Brain microvascular endothelial cell (primary cell): Measurements from ENCODE around the gene SLC9A2.

Experiments used
- DNase-seq: peaks from one replicate; pipeline ENCODE4 v3.0.0-alpha.2; 2020
- H3K27ac ChIP-seq: fragments of 250-450 bp; sonication (Bioruptor Pico); 2 replicates; pipeline ENCODE4 v1.5.1; 2020; ENCODE audit warnings: mild to moderate bottlenecking, moderate library complexity
- H3K27me3 ChIP-seq: fragments of 250-450 bp; sonication (Bioruptor Pico); replicated peaks from 2 replicates; pipeline ENCODE4 v1.5.1; 2020; ENCODE audit warnings: mild to moderate bottlenecking
- H3K36me3 ChIP-seq: fragments of 250-450 bp; sonication (Bioruptor Pico); replicated peaks from 2 replicates; pipeline ENCODE4 v1.5.1; 2020; ENCODE audit warnings: mild to moderate bottlenecking
- H3K4me3 ChIP-seq: 2 replicates; pipeline ENCODE4 v1.5.1; 2011; ENCODE audit warnings: low read depth, mild to moderate bottlenecking, control low read depth, low read length, moderate library complexity
- CTCF ChIP-seq: IDR thresholded peaks from 2 replicates; pipeline ENCODE4 v1.5.1; 2011; ENCODE audit warnings: low read depth, mild to moderate bottlenecking, moderate library complexity, low read length, control low read depth, inconsistent platforms; ENCODE audit errors: missing control alignments
- in situ Hi-C: cut with HindIII; loops from 2 replicates; pipeline ENCODE4 v1.10.0; 2017; ENCODE audit warnings: low sequenced_read_pairs, low pct_ligation_motif_present

The SLC9A2 gene

DNA sequence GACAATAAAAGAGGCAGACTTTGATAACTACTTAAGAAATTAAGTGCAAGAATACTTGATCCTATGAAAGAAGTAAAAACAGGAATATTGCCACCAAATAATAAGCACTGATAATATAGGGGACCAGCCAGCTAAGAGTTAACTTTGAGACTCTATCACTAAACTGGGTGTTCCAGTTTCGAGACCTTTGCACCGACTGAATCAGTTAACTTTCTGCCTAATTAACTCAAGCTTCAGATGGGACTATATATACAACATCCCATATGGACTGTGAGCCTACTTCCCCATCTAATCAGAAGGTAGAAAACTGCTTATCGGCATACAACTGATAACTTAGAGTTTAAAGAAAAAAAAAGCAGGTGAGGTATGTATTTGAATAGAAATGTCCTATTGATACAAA, 25.8 kb upstream of the SLC9A2 start:
- H3K27me3 ChIP-seq, result no peaks in the 10 kb centered on the region
- H3K36me3 ChIP-seq, result no peaks in the 10 kb centered on the region
- in situ Hi-C loops, result no loop called here
- no peak for TF ChIP-seq CTCF
- DNase-seq, result no peak
- no peak overlapping the region for H3K27ac ChIP-seq
- H3K4me3 ChIP-seq, result no peak overlapping the region

DNA sequence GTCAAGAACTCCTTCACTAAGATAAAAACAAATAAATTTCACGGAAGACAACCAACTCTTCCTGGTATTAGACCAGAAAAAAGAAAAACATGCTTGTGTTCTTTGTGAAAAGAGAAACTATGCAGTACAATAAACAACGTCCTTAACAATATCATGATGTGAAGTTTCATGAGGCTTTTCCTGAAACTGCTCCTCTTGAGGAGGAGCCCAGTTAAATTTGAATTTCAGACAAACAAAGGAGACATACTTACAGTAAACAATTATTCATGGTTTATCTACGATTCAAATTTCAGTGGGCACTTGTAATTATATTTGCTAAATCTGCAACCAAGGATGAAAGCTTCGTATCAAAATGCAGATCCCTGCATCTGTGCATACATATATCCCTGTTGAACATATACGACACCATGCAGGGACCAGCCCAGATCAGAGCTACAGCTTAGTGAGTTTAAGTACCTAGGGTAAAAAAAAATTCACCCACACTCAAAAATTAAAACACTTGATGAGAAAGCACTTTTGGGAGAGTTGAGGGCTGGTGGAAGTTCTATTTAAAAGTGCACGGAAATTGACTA, 24.8 kb upstream of the SLC9A2 start:
- Histone ChIP-seq H3K27me3 (no peaks in the 10 kb centered on the region), H3K27ac (no peak overlapping the region), H3K36me3 (no peaks in the 10 kb centered on the region), H3K4me3 (no peak overlapping the region)
- in situ Hi-C loops, result no loop called here
- DNase-seq, result no peak
- TF ChIP-seq CTCF, result no peak

DNA sequence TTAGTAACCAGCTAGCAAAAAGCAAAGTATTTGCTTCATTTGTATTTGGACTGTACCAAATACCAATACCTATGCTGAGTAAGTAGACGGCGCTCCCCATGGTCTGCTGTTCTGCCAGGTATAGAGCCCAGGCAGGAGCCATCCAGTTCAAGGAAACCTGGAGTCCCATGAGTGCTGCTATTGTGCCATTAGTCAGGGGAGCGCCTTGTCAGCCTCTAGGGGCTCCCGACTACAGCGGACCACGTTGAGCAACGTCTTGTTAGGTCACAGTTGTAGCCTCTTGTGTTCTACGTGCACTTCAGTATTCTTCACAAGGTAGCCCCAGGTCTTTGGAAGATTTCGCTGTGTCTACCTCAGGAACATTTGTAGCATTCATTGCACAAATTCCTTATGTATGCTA, 21.6 kb upstream of the SLC9A2 start:
- in situ Hi-C loops, result no loop called here
- Histone ChIP-seq H3K4me3 (no peak overlapping the region), H3K36me3 (no peaks in the 10 kb centered on the region), H3K27ac (no peak overlapping the region), H3K27me3 (no peaks in the 10 kb centered on the region)
- no peak for TF ChIP-seq CTCF
- DNase-seq, result no peak

GRCh38 chr2:102599486-102599885, 19.9 kb upstream of the SLC9A2 start:
- Histone ChIP-seq H3K27me3 (no peaks in the 10 kb centered on the region), H3K36me3 (no peaks in the 10 kb centered on the region), H3K4me3 (no peak overlapping the region), H3K27ac (no peak overlapping the region)
- in situ Hi-C loops, result no loop called here
- TF ChIP-seq CTCF, result no peak
- no peak for DNase-seq

DNA sequence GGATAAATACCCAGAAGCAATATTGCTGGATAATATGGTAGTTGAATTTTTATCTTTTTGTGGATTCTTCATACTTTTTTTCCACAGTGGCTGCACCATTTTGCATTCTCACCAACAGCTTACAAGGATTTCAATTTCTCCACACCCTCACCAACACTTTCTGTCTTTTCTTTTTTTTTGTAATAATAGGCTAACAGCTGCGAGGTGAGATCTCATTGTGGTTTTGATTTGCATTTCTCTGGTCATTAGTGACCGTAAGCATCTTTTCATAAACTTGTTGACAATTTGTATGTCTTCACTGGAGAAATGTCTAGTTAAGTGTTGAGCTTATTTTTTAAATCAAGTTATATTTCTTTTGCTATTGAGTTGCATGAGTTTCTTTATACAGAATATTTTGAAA, 17.6 kb upstream of the SLC9A2 start:
- DNase-seq, result no peak
- H3K36me3 ChIP-seq, result no peaks in the 10 kb centered on the region
- no peak for TF ChIP-seq CTCF
- no peak overlapping the region for H3K27ac ChIP-seq
- no peak overlapping the region for H3K4me3 ChIP-seq
- in situ Hi-C loops, result loop anchor here (25.0 kb wide), 1 partner anchor 114 kb away; no protein-coding TSS in a partner anchor
- H3K27me3 ChIP-seq, result no peaks in the 10 kb centered on the region

- Histone ChIP-seq H3K4me3 (no peak overlapping the region), H3K27me3 (no peaks in the 10 kb centered on the region), H3K36me3 (no peaks in the 10 kb centered on the region), H3K27ac (no peak overlapping the region)
- TF ChIP-seq CTCF, result no peak
- in situ Hi-C loops, result loop anchor here (25.0 kb wide), 1 partner anchor 117 kb away; no protein-coding TSS in a partner anchor
- DNase-seq, result no peak
These were observed 15.4 kb upstream of the SLC9A2 start for GRCh38 chr2:102603904-102604303.
